ENCODE data around the gene WIPF3. TPM values are rescaled to one million over a fixed set of nuclear protein-coding genes. Genes with fewer than 3 reads are reported as not detected.

The WIPF3 gene
- total and polyA plus RNA-seq, 8 donors, result 1.2 to 11.2 (median 4.0) TPM; not detected in 1

DNA sequence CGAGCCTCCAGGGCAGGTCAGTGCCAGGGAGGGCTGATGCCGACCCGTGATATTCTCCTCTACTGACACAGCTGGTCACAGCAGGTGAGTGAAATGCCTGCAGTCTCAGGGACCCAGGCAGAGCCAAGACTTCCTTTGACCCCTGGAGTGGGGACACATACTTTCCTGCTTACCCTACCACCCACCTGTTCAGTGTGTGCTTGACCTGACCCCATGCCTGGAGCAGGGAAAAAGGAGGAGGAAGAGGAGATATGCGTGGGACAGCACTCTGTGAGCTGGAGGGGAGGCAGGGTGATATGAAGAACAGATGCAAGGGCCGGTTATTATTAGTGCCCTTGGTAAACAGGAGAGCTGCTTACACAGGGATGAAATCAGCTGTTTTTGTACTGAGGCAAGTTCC lies 40.8 kb upstream of the WIPF3 start:
- Histone ChIP-seq H3K27me3 (no peaks in the 10 kb centered on the region), H3K4me1 (no peaks in the 10 kb centered on the region), H3K36me3 (no peaks in the 10 kb centered on the region), H3K4me3 (no peak overlapping the region), H3K9me3 (no peaks in the 10 kb centered on the region), H3K27ac (no peak overlapping the region)
- 21 to 48% (median 35%) methylated on average over 5 of the region's 5 CpGs for WGBS, 5 donors
- TF ChIP-seq POLR2AphosphoS5 (IDR thresholded peaks at IDR 0.05) (no peak), EP300 (IDR thresholded peaks at IDR 0.05) (no peak), POLR2A (IDR thresholded peaks at IDR 0.05) (no peak)
- TF ChIP-seq, protein P1, sequence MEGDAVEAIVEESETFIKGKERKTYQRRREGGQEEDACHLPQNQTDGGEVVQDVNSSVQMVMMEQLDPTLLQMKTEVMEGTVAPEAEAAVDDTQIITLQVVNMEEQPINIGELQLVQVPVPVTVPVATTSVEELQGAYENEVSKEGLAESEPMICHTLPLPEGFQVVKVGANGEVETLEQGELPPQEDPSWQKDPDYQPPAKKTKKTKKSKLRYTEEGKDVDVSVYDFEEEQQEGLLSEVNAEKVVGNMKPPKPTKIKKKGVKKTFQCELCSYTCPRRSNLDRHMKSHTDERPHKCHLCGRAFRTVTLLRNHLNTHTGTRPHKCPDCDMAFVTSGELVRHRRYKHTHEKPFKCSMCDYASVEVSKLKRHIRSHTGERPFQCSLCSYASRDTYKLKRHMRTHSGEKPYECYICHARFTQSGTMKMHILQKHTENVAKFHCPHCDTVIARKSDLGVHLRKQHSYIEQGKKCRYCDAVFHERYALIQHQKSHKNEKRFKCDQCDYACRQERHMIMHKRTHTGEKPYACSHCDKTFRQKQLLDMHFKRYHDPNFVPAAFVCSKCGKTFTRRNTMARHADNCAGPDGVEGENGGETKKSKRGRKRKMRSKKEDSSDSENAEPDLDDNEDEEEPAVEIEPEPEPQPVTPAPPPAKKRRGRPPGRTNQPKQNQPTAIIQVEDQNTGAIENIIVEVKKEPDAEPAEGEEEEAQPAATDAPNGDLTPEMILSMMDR (IDR thresholded peaks at IDR 0.05), result no peak
- intact Hi-C loops (cut with DNase I; ENCODE audit: low total_unique reads), result no loop called here
- DNase-seq, result no peak

DNA sequence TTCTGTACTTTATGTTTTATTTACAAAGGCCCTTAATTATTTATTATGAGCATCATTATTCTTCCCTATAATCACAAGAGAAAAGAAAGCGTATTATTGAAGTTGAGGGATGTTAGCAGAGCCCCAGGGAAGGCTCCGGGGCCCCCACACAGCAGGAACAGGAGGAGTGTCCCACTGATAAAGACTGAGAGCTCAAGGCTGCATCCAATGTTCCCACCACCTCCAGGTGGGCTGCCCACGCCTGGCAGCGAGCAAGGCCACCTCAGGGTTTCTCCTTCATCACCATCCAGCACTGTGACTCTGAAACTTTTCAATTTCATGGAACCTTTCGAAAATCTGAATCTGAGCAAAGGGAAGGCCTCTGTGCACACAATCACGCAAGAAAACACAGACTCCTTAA lies 35.9 kb upstream of the WIPF3 start:
- no peaks in the 10 kb centered on the region for H3K27me3 ChIP-seq
- no peaks in the 10 kb centered on the region for H3K9me3 ChIP-seq
- H3K4me3 ChIP-seq, result no peak overlapping the region
- no peaks in the 10 kb centered on the region for H3K4me1 ChIP-seq
- 82 to 91% (median 88%) methylated on average over 6 of the region's 6 CpGs for WGBS, 5 donors
- no peaks in the 10 kb centered on the region for H3K36me3 ChIP-seq
- DNase-seq, result no peak
- TF ChIP-seq POLR2A (IDR thresholded peaks at IDR 0.05) (no peak), EP300 (IDR thresholded peaks at IDR 0.05) (no peak), POLR2AphosphoS5 (IDR thresholded peaks at IDR 0.05) (no peak)
- TF ChIP-seq, protein P1 (IDR thresholded peaks at IDR 0.05), result no peak
- H3K27ac ChIP-seq, result no peak overlapping the region
- intact Hi-C loops (cut with DNase I; ENCODE audit: low total_unique reads), result no loop called here

DNA sequence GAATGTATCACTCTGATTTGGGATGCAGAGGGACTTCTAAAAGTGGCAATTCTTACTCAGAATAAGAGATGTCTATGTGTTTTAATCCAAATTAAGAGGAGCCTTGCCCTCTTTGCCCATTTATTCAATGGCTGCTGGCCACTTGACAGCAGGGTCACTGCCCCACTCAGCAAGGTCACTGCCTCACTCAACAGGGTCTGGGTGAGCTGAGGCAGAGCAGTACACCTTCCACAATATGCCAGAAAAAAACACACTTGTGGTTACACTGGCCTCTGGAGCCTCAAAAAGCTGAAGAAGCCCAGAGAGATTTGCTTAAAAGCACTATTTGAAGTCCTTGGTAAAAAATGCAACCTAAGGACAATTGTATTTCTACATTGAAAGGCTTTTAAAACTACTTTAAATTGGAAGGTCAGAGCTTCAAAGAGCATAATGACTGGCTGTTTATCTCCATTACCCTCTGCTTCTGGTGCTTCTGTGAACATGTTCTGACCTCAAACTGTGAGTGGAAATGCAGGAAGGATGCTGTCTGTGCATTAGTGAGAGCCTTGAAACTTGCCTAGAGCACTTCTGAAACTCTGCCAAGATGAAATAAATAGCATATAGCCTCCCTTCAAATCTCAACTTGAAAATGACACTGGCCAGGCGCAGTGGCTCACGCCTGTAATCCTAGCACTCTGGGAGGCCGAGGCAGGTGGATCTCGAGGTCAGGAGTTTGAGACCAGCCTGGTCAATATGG lies 35.1 kb upstream of the WIPF3 start:
- Histone ChIP-seq H3K27me3 (no peaks in the 10 kb centered on the region), H3K4me3 (no peak overlapping the region), H3K36me3 (no peaks in the 10 kb centered on the region), H3K27ac (no peak overlapping the region), H3K9me3 (no peaks in the 10 kb centered on the region), H3K4me1 (no peaks in the 10 kb centered on the region)
- 53 to 79% (median 65%) methylated on average over 4 of the region's 4 CpGs for WGBS, 5 donors
- TF ChIP-seq POLR2AphosphoS5 (IDR thresholded peaks at IDR 0.05) (no peak), POLR2A (IDR thresholded peaks at IDR 0.05) (no peak), EP300 (IDR thresholded peaks at IDR 0.05) (no peak)
- TF ChIP-seq, protein P1 (IDR thresholded peaks at IDR 0.05), result no peak
- intact Hi-C loops (cut with DNase I; ENCODE audit: low total_unique reads), result no loop called here
- peak in 1 of 2 donors; percentile 57 for DNase-seq

DNA sequence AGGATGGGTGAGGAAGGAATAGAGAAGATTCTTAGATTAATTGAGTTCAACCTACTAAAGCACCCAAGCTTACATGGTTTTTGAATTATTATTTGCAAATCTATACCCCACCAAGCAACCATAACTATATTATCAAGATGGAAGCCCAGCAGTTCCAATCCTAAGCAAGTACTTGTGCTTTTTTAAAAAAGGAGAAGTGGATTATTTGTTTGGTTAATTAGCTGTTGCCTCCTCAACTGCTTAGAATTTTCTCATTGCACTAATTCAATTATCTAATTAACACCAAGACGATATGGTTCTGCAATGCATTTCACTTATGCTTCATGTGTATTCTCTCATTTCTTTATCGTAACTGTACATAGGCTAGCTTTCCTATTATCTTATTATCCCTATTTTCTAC lies 27.3 kb upstream of the WIPF3 start:
- H3K36me3 ChIP-seq, result no peaks in the 10 kb centered on the region
- no peak for DNase-seq
- 89 to 93% (median 93%) methylated on average over 2 of the region's 2 CpGs for WGBS, 5 donors
- H3K4me1 ChIP-seq, result no peaks in the 10 kb centered on the region
- no peak overlapping the region for H3K4me3 ChIP-seq
- TF ChIP-seq POLR2A (IDR thresholded peaks at IDR 0.05) (no peak), EP300 (IDR thresholded peaks at IDR 0.05) (no peak), POLR2AphosphoS5 (IDR thresholded peaks at IDR 0.05) (no peak)
- TF ChIP-seq, protein P1 (IDR thresholded peaks at IDR 0.05), result no peak
- intact Hi-C loops (cut with DNase I; ENCODE audit: low total_unique reads), result no loop called here
- H3K9me3 ChIP-seq, result no peaks in the 10 kb centered on the region
- no peaks in the 10 kb centered on the region for H3K27me3 ChIP-seq
- no peak overlapping the region for H3K27ac ChIP-seq

Measured in stomach (tissue), 9 donors.